Kidney (tissue), 14 donors: Measurements from ENCODE around the gene CYS1. TPM values are rescaled to one million over a fixed set of nuclear protein-coding genes. Genes with fewer than 3 reads are reported as not detected.

Experiments used
- DNase-seq, 5 donors: peaks; one replicate each; pipeline ENCODE4 v3.0.0-alpha.2; 2013 to 2020
- FAIRE-seq: peaks from 2 replicates; lab custom pipeline; 2012; peaks lifted over from hg19 to GRCh38; lab: Jason Lieb, UNC
- H3K27ac ChIP-seq, 2 donors: one replicate each; pipeline ENCODE4 v1.7.0; 2013; ENCODE audit warnings: low read depth in 2 of 2, low read length in 2 of 2, inconsistent platforms in 1 of 2
- H3K27me3 ChIP-seq: one replicate; pipeline ENCODE4 v1.7.1; 2013; ENCODE audit warnings: low read length, inconsistent platforms; ENCODE audit not compliant: control insufficient read depth, insufficient read depth
- H3K36me3 ChIP-seq, 3 donors: one replicate each; pipeline versions ENCODE4 v1.7.0 to v1.7.1; 2013; ENCODE audit warnings: low read length in 3 of 3, control low read depth in 1 of 3, inconsistent platforms in 1 of 3; ENCODE audit not compliant: insufficient read depth in 3 of 3, control insufficient read depth in 2 of 3
- H3K4me1 ChIP-seq, 3 donors: one replicate each; pipeline versions ENCODE4 v1.7.0 to v1.7.1; 2013; ENCODE audit warnings: low read length in 3 of 3, inconsistent platforms in 1 of 3, low read depth in 1 of 3; ENCODE audit not compliant: control insufficient read depth in 2 of 3, insufficient read depth in 2 of 3
- H3K4me3 ChIP-seq, 3 donors: one replicate each; pipeline versions ENCODE4 v1.7.0 to v1.8.1; 2013; ENCODE audit warnings: low read length in 3 of 3, control low read depth in 1 of 3, inconsistent platforms in 1 of 3
- H3K9ac ChIP-seq, 3 donors: one replicate each; pipeline versions ENCODE4 v1.7.0 to v1.7.1; 2013; ENCODE audit warnings: low read length in 3 of 3, control low read depth in 1 of 3, inconsistent platforms in 1 of 3
- H3K9me3 ChIP-seq, 3 donors: one replicate each; pipeline versions ENCODE4 v1.7.0 to v1.7.1; 2013; ENCODE audit warnings: low read length in 3 of 3, control low read depth in 1 of 3, inconsistent platforms in 1 of 3; ENCODE audit not compliant: control insufficient read depth in 2 of 3, insufficient read depth in 1 of 3
- CTCF ChIP-seq: IDR thresholded peaks from 3 replicates; pipeline ENCODE4 v1.5.1; 2012; ENCODE audit warnings: mild to moderate bottlenecking, moderate library complexity, borderline replicate concordance; ENCODE audit not compliant: insufficient read depth; ENCODE audit errors: extremely low read depth
- intact Hi-C: fragments of 100-400 bp; cut with DNase I; formaldehyde crosslinking; loops from one replicate; pipeline ENCODE4 v1.11.1; 2022
- polyA plus RNA-seq: library from polyadenylated mRNA; stranded (reverse); fragments of 350-450 nt; fragmentation: Illumina TruSeq; extraction: RNeasy Lipid Tissue Mini Kit (QIAGEN cat#74804); gene quantifications from one replicate; pipeline ENCODE4 v1.2.3, GENCODE V29; 2014; ENCODE audit warnings: low read depth, low replicate concordance; ENCODE audit not compliant: insufficient read depth
- total RNA-seq: library from RNA; stranded (reverse); fragmentation: NEBNext Ultra II Directional; extraction: Animal tissue kit (Norgen Biotek cat#: 25700); gene quantifications from one replicate; pipeline ENCODE4 v1.2.1, GENCODE V29; 2021
- donor health status: control.
- donor health status: control.
- donor health status: control.
- donor health status: control.
- donor health status: control.
- donor health status: DM: yes; HTN: yes; CAD: no.
- donor health status: Normal renal cell carcinoma (clear cell type).

Gene CYS1
- total and polyA plus RNA-seq, 2 donors from 2014 or later = 245 to 276 TPM

DNA sequence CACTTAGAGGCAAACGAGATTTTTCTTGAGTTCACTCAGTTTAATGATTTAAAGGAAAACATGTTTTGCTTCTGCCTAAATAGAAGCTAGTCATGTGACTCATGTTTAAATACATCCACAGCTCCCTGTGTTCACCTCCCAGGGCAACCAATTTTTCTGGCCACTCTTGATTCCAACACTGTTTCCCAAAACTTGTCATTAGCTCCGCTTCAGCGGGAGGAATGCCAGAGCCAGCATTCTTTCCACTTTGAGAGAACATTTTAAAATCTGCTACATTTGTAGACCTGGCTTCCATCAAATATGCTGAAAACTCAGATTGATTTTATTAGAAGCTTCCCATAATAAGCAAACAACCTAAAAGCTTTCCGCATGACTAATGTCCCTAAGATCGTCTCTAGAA, 2.8 kb upstream of the CYS1 start:
- Histone ChIP-seq H3K9ac (peak overlapping the region in 1 of 3 donors; percentile 46), H3K9me3 (no peaks in the 10 kb centered on the region), H3K4me3 (peak overlapping the region in 1 of 3 donors; percentile 23), H3K27ac (peak overlapping the region; percentile 79), H3K36me3 (no peaks in the 10 kb centered on the region), H3K27me3 (peaks cover 6% of the 10 kb centered on the region), H3K4me1 (peaks cover 12 to 37% (median 32%) of the 10 kb centered on the region in 3 donors)
- intact Hi-C loops = no loop called here
- TF ChIP-seq CTCF = no peak
- FAIRE-seq (no peak), DNase-seq (peak in 3 of 5 donors; percentile 22 to 59 (median 48))

DNA sequence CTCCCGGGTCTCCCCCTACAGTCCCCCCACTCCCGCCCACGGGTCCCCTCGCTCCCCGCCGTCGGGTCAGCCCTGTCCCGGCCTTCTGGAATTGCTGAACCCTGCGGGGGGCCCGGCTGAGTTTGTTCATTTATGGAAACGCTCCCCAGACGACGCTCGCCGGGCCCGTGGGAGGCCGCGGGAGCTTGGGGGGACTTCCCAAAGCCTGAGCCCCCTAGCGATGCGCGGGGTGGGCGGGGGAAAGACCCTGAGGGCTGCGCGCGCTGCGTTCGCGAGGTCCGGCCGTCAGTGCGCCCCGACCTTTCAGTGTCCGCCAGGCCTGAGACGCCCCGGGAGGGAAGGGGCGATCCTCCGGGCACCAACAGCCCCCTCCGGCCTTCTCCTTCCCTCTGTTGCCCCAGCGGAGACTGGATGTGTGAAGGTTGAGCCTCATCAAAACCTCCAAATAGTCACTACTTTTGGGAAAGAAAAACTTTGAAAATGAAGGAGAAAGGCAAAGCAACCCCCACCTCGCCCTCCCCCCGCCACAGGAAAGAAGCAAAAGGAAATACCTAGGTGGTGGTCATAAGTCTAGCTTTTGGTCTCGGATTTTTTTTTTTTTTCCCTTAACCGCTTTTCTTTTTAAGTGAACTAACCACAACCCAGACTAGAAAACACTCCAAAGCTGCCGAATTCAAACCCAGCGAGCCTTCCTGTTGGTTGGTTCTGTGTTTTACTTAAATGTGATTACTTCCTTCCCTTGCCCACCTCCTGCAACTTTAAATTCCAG, 509 bp upstream of the CYS1 start:
- no peak for TF ChIP-seq CTCF
- Histone ChIP-seq H3K9ac (peak overlapping the region in 2 of 3 donors; percentile 68 to 89), H3K27ac (peak overlapping the region; percentile 95 to 97), H3K36me3 (no peaks in the 10 kb centered on the region), H3K4me3 (peak overlapping the region; percentile 16 to 76 (median 62)), H3K9me3 (no peaks in the 10 kb centered on the region), H3K27me3 (peaks cover 6% of the 10 kb centered on the region), H3K4me1 (peaks cover 8 to 32% (median 26%) of the 10 kb centered on the region in 3 donors)
- intact Hi-C loops = no loop called here
- no peak for FAIRE-seq
- DNase-seq = peak in 4 of 5 donors; percentile 50 to 90 (median 70)

- Histone ChIP-seq H3K36me3 (peaks cover 0 to 4% (median 0%) of the 10 kb centered on the region in 3 donors), H3K4me3 (peak overlapping the region; percentile 73 to 92 (median 80)), H3K9ac (peak overlapping the region; percentile 53 to 77 (median 73)), H3K4me1 (peaks cover 6 to 29% (median 22%) of the 10 kb centered on the region in 3 donors), H3K9me3 (no peaks in the 10 kb centered on the region), H3K27me3 (peaks cover 3% of the 10 kb centered on the region), H3K27ac (peak overlapping the region; percentile 94 to 96)
- intact Hi-C loops = loop anchor here (10.0 kb wide), 1 partner anchor 355 kb away; no protein-coding TSS in a partner anchor
- TF ChIP-seq CTCF = no peak
- FAIRE-seq = no peak
- DNase-seq = peak in 4 of 5 donors; percentile 54 to 85 (median 78)
Observed at GRCh38 chr2:10079266-10079869, 843 bp downstream of the CYS1 start.
